ENCODE measurements around the gene DYRK3. TPM values are rescaled to one million over a fixed set of nuclear protein-coding genes. Genes with fewer than 3 reads are reported as not detected.

DYRK3 gene
- total and polyA plus RNA-seq, 2 of the 8 experiments (the other 6 are each of a cell fraction or from before 2014, with no cell fraction given), result 2.1 to 8.5 TPM

DNA sequence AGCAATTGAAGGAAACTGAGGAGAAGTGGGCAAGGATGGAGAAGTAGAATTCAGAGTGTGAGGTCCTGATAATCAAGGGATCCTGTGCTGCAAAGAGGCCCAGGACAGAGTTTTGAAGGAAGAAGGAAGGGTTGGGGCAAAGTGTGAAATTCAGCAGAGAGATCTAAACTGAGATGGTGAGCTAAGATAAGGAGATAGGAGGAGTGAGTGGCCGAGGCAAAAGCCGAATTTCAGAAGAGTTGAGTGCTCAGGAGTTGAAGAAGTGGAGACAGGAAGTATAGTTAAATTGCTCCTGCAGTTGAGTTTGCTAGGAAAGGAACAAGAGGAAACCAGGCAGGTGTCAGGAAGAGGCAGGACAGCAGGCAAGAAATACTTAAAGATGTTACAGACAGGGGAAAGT is 33.0 kb downstream of the DYRK3 start (continued):
- TF ChIP-seq, protein P1, sequence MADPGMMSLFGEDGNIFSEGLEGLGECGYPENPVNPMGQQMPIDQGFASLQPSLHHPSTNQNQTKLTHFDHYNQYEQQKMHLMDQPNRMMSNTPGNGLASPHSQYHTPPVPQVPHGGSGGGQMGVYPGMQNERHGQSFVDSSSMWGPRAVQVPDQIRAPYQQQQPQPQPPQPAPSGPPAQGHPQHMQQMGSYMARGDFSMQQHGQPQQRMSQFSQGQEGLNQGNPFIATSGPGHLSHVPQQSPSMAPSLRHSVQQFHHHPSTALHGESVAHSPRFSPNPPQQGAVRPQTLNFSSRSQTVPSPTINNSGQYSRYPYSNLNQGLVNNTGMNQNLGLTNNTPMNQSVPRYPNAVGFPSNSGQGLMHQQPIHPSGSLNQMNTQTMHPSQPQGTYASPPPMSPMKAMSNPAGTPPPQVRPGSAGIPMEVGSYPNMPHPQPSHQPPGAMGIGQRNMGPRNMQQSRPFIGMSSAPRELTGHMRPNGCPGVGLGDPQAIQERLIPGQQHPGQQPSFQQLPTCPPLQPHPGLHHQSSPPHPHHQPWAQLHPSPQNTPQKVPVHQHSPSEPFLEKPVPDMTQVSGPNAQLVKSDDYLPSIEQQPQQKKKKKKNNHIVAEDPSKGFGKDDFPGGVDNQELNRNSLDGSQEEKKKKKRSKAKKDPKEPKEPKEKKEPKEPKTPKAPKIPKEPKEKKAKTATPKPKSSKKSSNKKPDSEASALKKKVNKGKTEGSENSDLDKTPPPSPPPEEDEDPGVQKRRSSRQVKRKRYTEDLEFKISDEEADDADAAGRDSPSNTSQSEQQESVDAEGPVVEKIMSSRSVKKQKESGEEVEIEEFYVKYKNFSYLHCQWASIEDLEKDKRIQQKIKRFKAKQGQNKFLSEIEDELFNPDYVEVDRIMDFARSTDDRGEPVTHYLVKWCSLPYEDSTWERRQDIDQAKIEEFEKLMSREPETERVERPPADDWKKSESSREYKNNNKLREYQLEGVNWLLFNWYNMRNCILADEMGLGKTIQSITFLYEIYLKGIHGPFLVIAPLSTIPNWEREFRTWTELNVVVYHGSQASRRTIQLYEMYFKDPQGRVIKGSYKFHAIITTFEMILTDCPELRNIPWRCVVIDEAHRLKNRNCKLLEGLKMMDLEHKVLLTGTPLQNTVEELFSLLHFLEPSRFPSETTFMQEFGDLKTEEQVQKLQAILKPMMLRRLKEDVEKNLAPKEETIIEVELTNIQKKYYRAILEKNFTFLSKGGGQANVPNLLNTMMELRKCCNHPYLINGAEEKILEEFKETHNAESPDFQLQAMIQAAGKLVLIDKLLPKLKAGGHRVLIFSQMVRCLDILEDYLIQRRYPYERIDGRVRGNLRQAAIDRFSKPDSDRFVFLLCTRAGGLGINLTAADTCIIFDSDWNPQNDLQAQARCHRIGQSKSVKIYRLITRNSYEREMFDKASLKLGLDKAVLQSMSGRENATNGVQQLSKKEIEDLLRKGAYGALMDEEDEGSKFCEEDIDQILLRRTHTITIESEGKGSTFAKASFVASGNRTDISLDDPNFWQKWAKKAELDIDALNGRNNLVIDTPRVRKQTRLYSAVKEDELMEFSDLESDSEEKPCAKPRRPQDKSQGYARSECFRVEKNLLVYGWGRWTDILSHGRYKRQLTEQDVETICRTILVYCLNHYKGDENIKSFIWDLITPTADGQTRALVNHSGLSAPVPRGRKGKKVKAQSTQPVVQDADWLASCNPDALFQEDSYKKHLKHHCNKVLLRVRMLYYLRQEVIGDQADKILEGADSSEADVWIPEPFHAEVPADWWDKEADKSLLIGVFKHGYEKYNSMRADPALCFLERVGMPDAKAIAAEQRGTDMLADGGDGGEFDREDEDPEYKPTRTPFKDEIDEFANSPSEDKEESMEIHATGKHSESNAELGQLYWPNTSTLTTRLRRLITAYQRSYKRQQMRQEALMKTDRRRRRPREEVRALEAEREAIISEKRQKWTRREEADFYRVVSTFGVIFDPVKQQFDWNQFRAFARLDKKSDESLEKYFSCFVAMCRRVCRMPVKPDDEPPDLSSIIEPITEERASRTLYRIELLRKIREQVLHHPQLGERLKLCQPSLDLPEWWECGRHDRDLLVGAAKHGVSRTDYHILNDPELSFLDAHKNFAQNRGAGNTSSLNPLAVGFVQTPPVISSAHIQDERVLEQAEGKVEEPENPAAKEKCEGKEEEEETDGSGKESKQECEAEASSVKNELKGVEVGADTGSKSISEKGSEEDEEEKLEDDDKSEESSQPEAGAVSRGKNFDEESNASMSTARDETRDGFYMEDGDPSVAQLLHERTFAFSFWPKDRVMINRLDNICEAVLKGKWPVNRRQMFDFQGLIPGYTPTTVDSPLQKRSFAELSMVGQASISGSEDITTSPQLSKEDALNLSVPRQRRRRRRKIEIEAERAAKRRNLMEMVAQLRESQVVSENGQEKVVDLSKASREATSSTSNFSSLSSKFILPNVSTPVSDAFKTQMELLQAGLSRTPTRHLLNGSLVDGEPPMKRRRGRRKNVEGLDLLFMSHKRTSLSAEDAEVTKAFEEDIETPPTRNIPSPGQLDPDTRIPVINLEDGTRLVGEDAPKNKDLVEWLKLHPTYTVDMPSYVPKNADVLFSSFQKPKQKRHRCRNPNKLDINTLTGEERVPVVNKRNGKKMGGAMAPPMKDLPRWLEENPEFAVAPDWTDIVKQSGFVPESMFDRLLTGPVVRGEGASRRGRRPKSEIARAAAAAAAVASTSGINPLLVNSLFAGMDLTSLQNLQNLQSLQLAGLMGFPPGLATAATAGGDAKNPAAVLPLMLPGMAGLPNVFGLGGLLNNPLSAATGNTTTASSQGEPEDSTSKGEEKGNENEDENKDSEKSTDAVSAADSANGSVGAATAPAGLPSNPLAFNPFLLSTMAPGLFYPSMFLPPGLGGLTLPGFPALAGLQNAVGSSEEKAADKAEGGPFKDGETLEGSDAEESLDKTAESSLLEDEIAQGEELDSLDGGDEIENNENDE (IDR thresholded peaks at IDR 0.05; ENCODE audit: insufficient replicate concordance, low read length), result no peak
- TF ChIP-seq MAFK (IDR thresholded peaks at IDR 0.05; ENCODE audit: low read depth, low read length) (no peak), EZH2 (IDR thresholded peaks at IDR 0.05; ENCODE audit: low read depth, low read length, severe bottlenecking) (no peak), TAF7 (optimal IDR thresholded peaks at IDR 0.05; ENCODE audit: borderline replicate concordance, low read depth, low read length) (no peak), NRF1 (IDR thresholded peaks at IDR 0.05; ENCODE audit: low read depth, low read length) (no peak), CBX5 (IDR thresholded peaks at IDR 0.05; ENCODE audit: low read depth, low read length) (no peak), HDAC6 (IDR thresholded peaks at IDR 0.05; ENCODE audit: low read depth, low read length) (no peak), CBX8 (IDR thresholded peaks at IDR 0.05; ENCODE audit: borderline replicate concordance, low read depth, low read length) (no peak)
- TF ChIP-seq, protein P2, sequence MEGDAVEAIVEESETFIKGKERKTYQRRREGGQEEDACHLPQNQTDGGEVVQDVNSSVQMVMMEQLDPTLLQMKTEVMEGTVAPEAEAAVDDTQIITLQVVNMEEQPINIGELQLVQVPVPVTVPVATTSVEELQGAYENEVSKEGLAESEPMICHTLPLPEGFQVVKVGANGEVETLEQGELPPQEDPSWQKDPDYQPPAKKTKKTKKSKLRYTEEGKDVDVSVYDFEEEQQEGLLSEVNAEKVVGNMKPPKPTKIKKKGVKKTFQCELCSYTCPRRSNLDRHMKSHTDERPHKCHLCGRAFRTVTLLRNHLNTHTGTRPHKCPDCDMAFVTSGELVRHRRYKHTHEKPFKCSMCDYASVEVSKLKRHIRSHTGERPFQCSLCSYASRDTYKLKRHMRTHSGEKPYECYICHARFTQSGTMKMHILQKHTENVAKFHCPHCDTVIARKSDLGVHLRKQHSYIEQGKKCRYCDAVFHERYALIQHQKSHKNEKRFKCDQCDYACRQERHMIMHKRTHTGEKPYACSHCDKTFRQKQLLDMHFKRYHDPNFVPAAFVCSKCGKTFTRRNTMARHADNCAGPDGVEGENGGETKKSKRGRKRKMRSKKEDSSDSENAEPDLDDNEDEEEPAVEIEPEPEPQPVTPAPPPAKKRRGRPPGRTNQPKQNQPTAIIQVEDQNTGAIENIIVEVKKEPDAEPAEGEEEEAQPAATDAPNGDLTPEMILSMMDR (IDR thresholded peaks at IDR 0.05; ENCODE audit: control extremely low read depth in 1 of 3, insufficient read depth in 1 of 3, low read depth in 1 of 3, low read length in 3 of 3), result no peak

Measured in H1 (cell line).